ENCODE measurements around the gene TEX55. TPM values are rescaled to one million over a fixed set of nuclear protein-coding genes. Genes with fewer than 3 reads are reported as not detected.
A peak's percentile ranks its signal among the peaks of the same experiment; 100 is the strongest.

The TEX55 gene
- total and polyA plus RNA-seq, 9 of the 15 experiments (the other 6 are each of a cell fraction or from before 2014, with no cell fraction given) = not detected

DNA sequence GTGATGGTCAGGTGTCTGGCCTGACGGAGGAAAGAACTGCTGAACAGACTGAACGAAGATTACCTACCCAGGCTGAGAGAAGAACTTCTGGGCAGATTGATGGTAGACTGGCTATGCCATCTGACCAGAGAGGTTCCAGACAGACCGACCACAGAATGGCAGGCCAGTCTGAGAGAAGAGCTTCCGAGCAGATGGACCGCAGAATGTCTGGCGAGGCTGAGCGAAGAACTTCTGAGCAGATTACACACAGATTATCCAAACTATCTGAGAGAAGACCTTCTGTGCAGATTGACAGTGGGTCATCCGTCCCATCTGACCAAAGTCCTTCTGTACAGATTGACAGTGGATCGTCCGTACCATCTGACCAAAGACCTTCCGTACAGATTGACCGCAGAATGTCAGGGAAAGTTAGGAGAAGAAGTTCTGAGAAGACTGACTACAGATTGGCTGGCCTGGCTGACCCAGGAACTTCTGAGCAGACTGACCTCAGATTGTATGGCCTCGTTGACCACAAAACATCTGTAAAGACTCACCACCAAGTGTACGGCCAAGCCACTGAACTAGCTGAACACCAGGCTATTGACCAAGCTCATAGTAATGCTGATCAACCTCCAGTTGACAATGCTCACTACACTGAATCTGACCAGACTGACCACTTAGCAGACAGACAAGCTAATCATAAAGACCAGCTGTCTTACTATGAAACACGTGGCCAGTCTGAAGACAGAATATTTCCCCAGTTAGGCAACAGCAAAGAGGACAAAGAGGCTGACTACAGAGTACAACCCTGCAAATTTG is 812 bp downstream of the TEX55 start:
- Histone ChIP-seq H3K79me2 (ENCODE audit: control insufficient read depth, insufficient read depth, low read length) (no peaks in the 10 kb centered on the region), H3K4me3 (no peak overlapping the region), H3K9ac (ENCODE audit: insufficient read depth in 1 of 2, low read depth in 2 of 2, low read length in 2 of 2) (no peak overlapping the region), H3K4me1 (replicated peaks in 1 of 2; ENCODE audit: control insufficient read depth in 2 of 2, insufficient read depth in 2 of 2, low read length in 2 of 2) (peaks cover 0 to 6% of the 10 kb centered on the region in 2 experiments; a peak in 2 of 5 replicates), H3K9me3 (replicated peaks; ENCODE audit: control insufficient read depth, insufficient read depth, low read depth, low read length) (no peaks in the 10 kb centered on the region), H3K27me3 (ENCODE audit: control insufficient read depth in 2 of 2, insufficient read depth in 2 of 2, low read length in 2 of 2) (no peaks in the 10 kb centered on the region), H3K4me2 (ENCODE audit: insufficient read depth, low read length) (no peak overlapping the region), H3K27ac (ENCODE audit: extremely low read depth, low read depth, low read length) (no peak overlapping the region), H3K36me3 (ENCODE audit: control insufficient read depth, insufficient read depth, low read length) (no peaks in the 10 kb centered on the region), H2AFZ (ENCODE audit: low read depth, low read length) (no peak overlapping the region), H3K9me1 (ENCODE audit: control insufficient read depth, insufficient read depth, low read length) (no peaks in the 10 kb centered on the region), H4K20me1 (replicated peaks; ENCODE audit: control insufficient read depth, insufficient read depth, low read length) (no peaks in the 10 kb centered on the region)
- 42% methylated on average over 14 of the region's 15 CpGs for WGBS (ENCODE audit: insufficient coverage, low coverage, missing lambda C conversion rate)
- TF ChIP-seq ZNF780A (CRISPR knock-in tag; IDR thresholded peaks at IDR 0.05) (no peak), TRIM28 (IDR thresholded peaks at IDR 0.05) (no peak), ZNF75A (CRISPR knock-in tag; IDR thresholded peaks at IDR 0.05) (no peak), SNIP1 (IDR thresholded peaks at IDR 0.05; ENCODE audit: low read depth) (no peak)
- TF ChIP-seq, protein P1, sequence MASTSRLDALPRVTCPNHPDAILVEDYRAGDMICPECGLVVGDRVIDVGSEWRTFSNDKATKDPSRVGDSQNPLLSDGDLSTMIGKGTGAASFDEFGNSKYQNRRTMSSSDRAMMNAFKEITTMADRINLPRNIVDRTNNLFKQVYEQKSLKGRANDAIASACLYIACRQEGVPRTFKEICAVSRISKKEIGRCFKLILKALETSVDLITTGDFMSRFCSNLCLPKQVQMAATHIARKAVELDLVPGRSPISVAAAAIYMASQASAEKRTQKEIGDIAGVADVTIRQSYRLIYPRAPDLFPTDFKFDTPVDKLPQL (IDR thresholded peaks at IDR 0.05; ENCODE audit: extremely low read depth, insufficient read length) = no peak
- TF ChIP-seq, protein P2, sequence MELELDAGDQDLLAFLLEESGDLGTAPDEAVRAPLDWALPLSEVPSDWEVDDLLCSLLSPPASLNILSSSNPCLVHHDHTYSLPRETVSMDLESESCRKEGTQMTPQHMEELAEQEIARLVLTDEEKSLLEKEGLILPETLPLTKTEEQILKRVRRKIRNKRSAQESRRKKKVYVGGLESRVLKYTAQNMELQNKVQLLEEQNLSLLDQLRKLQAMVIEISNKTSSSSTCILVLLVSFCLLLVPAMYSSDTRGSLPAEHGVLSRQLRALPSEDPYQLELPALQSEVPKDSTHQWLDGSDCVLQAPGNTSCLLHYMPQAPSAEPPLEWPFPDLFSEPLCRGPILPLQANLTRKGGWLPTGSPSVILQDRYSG (tag; conservative IDR thresholded peaks at IDR 0.05; ENCODE audit: low read depth) = no peak
- TF ChIP-seq, protein P3, sequence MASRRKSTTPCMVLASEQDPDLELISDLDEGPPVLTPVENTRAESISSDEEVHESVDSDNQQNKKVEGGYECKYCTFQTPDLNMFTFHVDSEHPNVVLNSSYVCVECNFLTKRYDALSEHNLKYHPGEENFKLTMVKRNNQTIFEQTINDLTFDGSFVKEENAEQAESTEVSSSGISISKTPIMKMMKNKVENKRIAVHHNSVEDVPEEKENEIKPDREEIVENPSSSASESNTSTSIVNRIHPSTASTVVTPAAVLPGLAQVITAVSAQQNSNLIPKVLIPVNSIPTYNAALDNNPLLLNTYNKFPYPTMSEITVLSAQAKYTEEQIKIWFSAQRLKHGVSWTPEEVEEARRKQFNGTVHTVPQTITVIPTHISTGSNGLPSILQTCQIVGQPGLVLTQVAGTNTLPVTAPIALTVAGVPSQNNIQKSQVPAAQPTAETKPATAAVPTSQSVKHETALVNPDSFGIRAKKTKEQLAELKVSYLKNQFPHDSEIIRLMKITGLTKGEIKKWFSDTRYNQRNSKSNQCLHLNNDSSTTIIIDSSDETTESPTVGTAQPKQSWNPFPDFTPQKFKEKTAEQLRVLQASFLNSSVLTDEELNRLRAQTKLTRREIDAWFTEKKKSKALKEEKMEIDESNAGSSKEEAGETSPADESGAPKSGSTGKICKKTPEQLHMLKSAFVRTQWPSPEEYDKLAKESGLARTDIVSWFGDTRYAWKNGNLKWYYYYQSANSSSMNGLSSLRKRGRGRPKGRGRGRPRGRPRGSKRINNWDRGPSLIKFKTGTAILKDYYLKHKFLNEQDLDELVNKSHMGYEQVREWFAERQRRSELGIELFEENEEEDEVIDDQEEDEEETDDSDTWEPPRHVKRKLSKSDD (conservative IDR thresholded peaks at IDR 0.05; ENCODE audit: low read length) = no peak
- no peak for ATAC-seq
- in situ Hi-C loops (cut with MboI) = loop anchor here (25.0 kb wide), 1 partner anchor 541 kb away; the partner anchor contains the start of gene COX17
- intact Hi-C loops (cut with micrococcal nuclease) = no loop called here
- no TSS peak for BruUV-seq (replicated peaks)
- no peak for DNase-seq (ENCODE audit: extremely low read depth in 1 of 4, low spot score in 3 of 4)
- CTCF ChIA-PET (ENCODE audit: low intra/inter-chr PET ratio) = no interaction called here
- FAIRE-seq = peak; percentile 15
- POLR2A ChIA-PET = no interaction called here
